ENCODE results near the gene PPP1R13B. TPM values are rescaled to one million over a fixed set of nuclear protein-coding genes. Genes with fewer than 3 reads are reported as not detected.

PPP1R13B gene
- total and polyA plus RNA-seq, 7 donors = 4.7 to 17.9 (median 13.3) TPM

DNA sequence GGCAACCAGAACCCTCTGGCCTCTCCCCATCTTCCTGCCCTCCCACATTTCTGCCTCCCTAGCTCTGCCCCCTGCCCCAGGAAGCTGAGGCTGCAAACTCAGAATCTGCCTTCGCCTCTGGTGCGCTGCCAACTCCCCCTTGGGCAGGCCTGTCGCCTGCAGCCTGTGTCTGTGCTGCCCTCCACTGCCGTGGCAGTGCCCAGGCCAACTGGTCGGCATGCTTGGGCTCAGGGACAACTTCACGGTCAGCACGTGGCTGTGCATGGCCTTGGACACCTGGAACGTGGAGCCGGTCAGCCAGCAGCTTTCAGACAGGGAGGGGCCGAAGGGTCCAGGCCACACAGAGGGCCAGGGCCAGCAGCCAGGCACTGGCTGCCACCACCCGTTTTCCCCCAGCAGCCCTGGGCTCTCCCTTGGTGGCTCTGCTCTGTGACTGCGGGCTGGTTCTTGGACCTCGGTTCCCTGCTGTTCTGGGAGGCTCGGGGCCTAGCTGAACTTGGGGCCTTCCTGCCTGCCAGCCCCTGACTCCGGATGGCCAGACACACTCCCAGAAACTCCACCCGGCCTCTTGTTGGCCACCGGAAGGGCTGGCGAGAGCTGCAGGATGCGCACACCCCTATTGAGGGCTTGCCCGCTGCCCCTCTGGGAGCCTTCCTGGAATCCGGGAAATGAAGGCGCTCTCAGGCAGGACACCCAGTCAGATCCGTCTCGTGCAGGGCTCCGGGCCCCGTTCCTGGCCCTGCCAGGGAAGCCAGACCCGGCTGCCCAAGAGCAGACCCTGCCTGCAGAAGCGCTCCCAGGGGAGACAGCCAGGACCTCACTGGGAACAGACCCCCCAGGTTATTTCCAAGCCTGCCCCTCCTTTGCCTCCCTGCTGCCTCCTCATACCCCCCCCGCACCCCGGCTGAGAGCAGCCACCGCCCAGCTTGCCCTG, 34.2 kb upstream of the PPP1R13B start:
- H3K4me1 ChIP-seq = peaks cover 13% of the 10 kb centered on the region
- peak in 1 of 2 donors; percentile 45 for DNase-seq
- no peak overlapping the region for H3K4me3 ChIP-seq
- peak; percentile 41 to 82 (median 70) for ATAC-seq
- no peak overlapping the region for H3K27ac ChIP-seq
- 23 to 38% (median 28%) methylated on average over 29 to 31 of the region's 31 CpGs for WGBS, 3 donors
- H3K27me3 ChIP-seq (ENCODE audit: insufficient read depth in 3 of 3, low read length in 2 of 3) = peaks cover 0 to 2% (median 0%) of the 10 kb centered on the region in 3 donors
- H3K9me3 ChIP-seq = no peaks in the 10 kb centered on the region
- TF ChIP-seq, protein P1, sequence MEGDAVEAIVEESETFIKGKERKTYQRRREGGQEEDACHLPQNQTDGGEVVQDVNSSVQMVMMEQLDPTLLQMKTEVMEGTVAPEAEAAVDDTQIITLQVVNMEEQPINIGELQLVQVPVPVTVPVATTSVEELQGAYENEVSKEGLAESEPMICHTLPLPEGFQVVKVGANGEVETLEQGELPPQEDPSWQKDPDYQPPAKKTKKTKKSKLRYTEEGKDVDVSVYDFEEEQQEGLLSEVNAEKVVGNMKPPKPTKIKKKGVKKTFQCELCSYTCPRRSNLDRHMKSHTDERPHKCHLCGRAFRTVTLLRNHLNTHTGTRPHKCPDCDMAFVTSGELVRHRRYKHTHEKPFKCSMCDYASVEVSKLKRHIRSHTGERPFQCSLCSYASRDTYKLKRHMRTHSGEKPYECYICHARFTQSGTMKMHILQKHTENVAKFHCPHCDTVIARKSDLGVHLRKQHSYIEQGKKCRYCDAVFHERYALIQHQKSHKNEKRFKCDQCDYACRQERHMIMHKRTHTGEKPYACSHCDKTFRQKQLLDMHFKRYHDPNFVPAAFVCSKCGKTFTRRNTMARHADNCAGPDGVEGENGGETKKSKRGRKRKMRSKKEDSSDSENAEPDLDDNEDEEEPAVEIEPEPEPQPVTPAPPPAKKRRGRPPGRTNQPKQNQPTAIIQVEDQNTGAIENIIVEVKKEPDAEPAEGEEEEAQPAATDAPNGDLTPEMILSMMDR (IDR thresholded peaks at IDR 0.05) = no peak
- H3K36me3 ChIP-seq (ENCODE audit: insufficient read depth in 1 of 2, low read depth in 1 of 2) = no peaks in the 10 kb centered on the region
- intact Hi-C loops (cut with DNase I) = no loop called here

DNA sequence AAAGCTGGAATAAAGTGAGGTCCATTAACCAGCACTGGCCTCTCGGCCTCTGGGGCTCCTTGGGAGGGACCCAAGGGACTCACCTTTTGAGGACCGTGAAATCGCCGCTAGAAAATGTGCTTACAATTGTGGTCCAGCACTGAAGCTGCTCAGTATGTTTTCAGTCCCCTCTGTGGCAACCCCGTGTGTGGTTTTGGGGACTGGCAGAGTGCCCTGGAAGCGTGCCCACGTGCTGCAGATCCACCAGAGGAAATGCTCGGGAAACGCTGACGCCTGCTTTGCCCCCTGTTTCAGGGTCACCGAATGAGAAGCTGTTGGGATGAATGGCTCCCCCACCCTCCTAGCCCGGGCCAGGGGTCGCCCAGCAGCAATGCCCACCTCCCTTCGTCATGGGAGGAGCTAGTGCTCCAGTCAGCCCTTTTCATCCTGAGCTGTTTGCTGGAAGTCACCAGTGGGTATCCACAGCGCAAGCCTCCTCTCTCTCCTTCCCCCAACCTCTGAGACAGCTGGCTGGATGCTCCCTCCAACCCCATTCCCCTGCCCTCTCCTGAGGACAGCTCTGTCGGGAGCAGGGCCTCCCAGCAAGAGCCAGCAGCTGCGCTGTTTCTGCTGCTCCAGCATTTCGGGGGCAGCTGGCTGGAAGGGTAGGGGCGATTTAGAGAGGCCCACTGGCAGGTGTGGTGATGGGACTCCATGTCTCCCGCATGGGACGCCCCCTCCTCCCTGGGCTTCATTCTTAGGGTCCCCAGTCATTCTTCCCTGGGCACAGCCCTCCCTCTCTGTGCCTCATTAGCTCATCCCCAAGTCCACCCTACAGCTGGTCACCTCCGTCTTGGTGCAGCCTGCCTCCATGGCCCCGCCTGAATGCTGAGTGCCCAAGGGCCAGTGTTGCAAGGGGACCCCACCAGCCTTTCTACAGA, 33.2 kb upstream of the PPP1R13B start:
- H3K36me3 ChIP-seq (ENCODE audit: insufficient read depth in 1 of 2, low read depth in 1 of 2) = no peaks in the 10 kb centered on the region
- H3K27me3 ChIP-seq (ENCODE audit: insufficient read depth in 3 of 3, low read length in 2 of 3) = peaks cover 0 to 2% (median 0%) of the 10 kb centered on the region in 3 donors
- WGBS, 3 donors = 9 to 16% (median 10%) methylated on average over 23 of the region's 23 CpGs
- ATAC-seq (peak; percentile 29 to 69 (median 58)), DNase-seq (peak; percentile 83 to 88)
- intact Hi-C loops (cut with DNase I) = no loop called here
- no peaks in the 10 kb centered on the region for H3K9me3 ChIP-seq
- TF ChIP-seq, protein P1 (IDR thresholded peaks at IDR 0.05) = no peak
- peak overlapping the region; percentile 26 for H3K4me3 ChIP-seq
- no peak overlapping the region for H3K27ac ChIP-seq
- peaks cover 13% of the 10 kb centered on the region for H3K4me1 ChIP-seq

DNA sequence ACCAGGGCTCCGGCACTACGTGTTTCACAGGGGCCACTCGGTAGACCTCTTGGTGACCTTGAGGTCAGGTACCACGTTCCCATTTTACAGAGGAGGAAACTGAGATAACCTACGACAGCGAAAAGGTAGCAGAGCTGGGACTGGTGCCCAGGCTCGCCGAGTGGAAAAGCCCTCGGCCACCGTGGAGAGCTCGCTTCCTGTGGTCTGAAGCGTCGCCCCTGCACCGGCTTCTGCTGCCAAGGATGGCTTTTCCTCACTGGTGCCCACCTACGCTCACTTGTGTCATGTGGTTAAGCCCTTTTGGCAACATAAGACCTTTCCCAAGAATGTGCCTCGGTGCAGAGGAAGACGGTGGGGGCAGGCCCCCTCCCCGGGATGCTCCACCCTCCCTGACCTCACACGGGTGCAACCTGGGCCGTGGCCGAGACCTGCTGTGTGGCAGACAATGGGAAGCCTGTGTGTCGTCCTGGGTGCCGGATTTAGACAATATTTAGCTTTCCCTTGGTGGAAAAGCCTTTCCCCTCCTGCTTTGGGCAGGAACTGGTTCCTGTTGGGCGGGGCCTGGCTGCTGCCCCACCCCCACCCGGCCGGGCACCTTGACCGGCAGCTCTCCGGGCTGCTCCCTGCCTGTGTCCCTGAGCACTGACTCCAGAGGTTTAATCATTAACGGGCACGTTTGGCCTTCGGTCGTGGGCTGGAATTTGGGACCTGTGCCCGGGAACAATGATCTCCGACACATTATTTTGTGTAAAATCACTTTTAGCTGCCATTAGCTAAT, 32.4 kb upstream of the PPP1R13B start:
- intact Hi-C loops (cut with DNase I) = no loop called here
- 27 to 35% (median 28%) methylated on average over 32 to 34 of the region's 34 CpGs for WGBS, 3 donors
- peak in 1 of 2 donors; percentile 51 for DNase-seq
- peaks cover 0 to 2% (median 0%) of the 10 kb centered on the region in 3 donors for H3K27me3 ChIP-seq (ENCODE audit: insufficient read depth in 3 of 3, low read length in 2 of 3)
- no peaks in the 10 kb centered on the region for H3K36me3 ChIP-seq (ENCODE audit: insufficient read depth in 1 of 2, low read depth in 1 of 2)
- H3K4me1 ChIP-seq = peaks cover 13% of the 10 kb centered on the region
- TF ChIP-seq, protein P1 (IDR thresholded peaks at IDR 0.05) = no peak
- ATAC-seq = peak; percentile 59 to 74 (median 65)
- peak overlapping the region; percentile 26 for H3K4me3 ChIP-seq
- no peak overlapping the region for H3K27ac ChIP-seq
- H3K9me3 ChIP-seq = no peaks in the 10 kb centered on the region

DNA sequence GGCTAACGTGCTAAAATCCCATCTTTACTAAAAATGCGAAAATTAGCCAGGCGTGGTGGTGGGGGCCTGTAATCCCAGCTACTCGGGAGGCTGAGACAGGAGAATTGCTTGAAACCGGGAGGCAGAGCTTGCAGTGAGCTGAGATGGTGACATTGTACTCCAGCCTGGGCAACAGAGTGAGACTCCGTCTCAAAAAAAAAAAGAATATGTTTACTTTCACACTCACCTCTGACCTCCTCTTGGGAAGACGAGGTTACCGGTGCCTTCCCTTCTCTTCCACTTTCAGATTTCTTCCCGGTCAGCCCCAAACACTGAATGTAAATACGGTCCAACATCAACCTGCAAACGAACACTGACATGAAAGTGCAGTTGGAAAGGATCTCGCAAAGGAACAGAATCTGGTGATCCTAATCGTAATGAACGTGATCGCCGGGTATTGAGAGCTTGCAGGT, 31.8 kb upstream of the PPP1R13B start:
- Histone ChIP-seq H3K9me3 (no peaks in the 10 kb centered on the region), H3K27ac (no peak overlapping the region), H3K27me3 (ENCODE audit: insufficient read depth in 3 of 3, low read length in 2 of 3) (peaks cover 0 to 2% (median 0%) of the 10 kb centered on the region in 3 donors), H3K36me3 (ENCODE audit: insufficient read depth in 1 of 2, low read depth in 1 of 2) (no peaks in the 10 kb centered on the region), H3K4me3 (no peak overlapping the region), H3K4me1 (peaks cover 13% of the 10 kb centered on the region)
- TF ChIP-seq, protein P1 (IDR thresholded peaks at IDR 0.05) = no peak
- WGBS, 3 donors = 76 to 84% (median 80%) methylated on average over 16 of the region's 16 CpGs
- ATAC-seq (no peak), DNase-seq (no peak)
- intact Hi-C loops (cut with DNase I) = no loop called here
